Activated B cell treated with CpG ODN at 0.5 μM for 24 hours (primary cell): ENCODE results near the gene PLIN5. TPM values are rescaled to one million over a fixed set of nuclear protein-coding genes. Genes with fewer than 3 reads are reported as not detected.
A peak's percentile ranks its signal among the peaks of the same experiment; 100 is the strongest.

ENCODE experiments used
- ATAC-seq: fragments of 200-7000 bp; cut with Tn5 transposase; one replicate; pipeline ENCODE4 v1.10.0; 2021; ENCODE audit warnings: low read depth, mild to moderate bottlenecking, moderate library complexity
- CTCF ChIA-PET: fragments of 350-600 bp; sonication (Branson Sonifier 250); formaldehyde crosslinking; loops from one replicate; lab custom pipeline; 2021; ENCODE audit warnings: antibody characterized with exemption; lab: Charles Lee
- POLR2A ChIA-PET: fragments of 350-600 bp; sonication (Branson Sonifier 250); formaldehyde crosslinking; loops from one replicate; lab custom pipeline; 2021; ENCODE audit warnings: antibody characterized with exemption; lab: Charles Lee
- DNase-seq: peaks from one replicate; pipeline ENCODE4 v3.0.0; 2022
- H3K27ac Mint-ChIP-seq: one replicate; pipeline ENCODE4 v1.8.0; 2020; ENCODE audit warnings: mixed read lengths
- H3K27me3 Mint-ChIP-seq: one replicate; pipeline ENCODE4 v1.8.0; 2021; ENCODE audit warnings: mixed read lengths
- H3K36me3 Mint-ChIP-seq: one replicate; pipeline ENCODE4 v1.8.0; 2021; ENCODE audit warnings: low read depth, mixed read lengths
- H3K4me1 Mint-ChIP-seq: one replicate; pipeline ENCODE4 v1.8.0; 2021; ENCODE audit warnings: mixed read lengths
- H3K4me3 Mint-ChIP-seq: one replicate; pipeline ENCODE4 v1.8.0; 2020; ENCODE audit warnings: mild to moderate bottlenecking, mixed read lengths
- H3K9me3 Mint-ChIP-seq: one replicate; pipeline ENCODE4 v1.8.0; 2020; ENCODE audit warnings: mixed read lengths
- intact Hi-C: fragments of 100-400 bp; cut with micrococcal nuclease; formaldehyde crosslinking; loops from one replicate; pipeline ENCODE4 v1.15.1; 2024
- total RNA-seq: library from RNA; stranded (reverse); gene quantifications from 2 replicates; pipeline ENCODE4 v1.2.3, GENCODE V29; 2022
- TF ChIP-seq, protein P1 (sequence below): fragments of 200-600 bp; IDR thresholded peaks from one replicate; pipeline ENCODE4 v1.8.0; 2022; ENCODE audit warnings: antibody characterized with exemption, mild to moderate bottlenecking

Gene PLIN5
- total RNA-seq, 1 donor from 2014 or later = 0.33 TPM

DNA sequence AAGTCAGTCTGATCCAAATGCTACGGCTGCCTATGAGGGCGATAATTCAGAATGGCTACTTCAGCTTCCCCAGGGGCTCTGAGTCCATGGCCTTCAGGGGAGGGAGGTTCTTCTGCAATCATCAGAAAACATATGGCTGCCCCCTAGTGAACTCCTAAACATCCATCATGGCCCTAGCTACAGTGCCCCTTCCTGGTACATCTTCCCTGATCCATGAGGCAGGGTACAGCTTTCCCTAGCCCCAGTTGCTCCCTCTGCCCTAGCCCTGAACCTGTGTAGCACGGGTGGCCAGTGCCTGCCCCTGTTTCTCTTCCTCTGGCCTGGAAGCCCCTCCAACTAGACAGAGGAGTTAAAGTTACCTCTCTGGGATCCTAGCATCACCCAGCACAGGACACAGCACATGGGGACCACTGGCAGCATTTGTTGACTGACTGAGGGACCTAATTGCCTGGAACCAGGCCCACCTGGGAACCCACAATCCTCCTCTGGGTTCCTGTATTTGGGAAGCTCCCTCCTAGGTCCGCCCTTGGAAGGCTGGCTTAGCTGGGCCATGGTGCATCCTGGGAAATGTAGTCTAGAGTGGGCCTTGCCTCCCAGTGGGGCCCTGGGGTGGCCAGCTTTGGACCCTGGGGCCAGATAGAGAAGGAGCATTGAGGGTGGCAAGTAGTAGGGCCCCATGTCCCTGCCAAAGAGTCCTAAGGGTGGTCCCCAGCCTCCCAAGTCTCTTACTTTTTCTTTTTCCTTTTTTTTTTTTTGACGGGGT, 42.2 kb upstream of the PLIN5 start:
- ATAC-seq = no peak
- Mint-ChIP-seq H3K4me1 (peaks cover 7% of the 10 kb centered on the region), H3K4me3 (no peak overlapping the region), H3K27me3 (peaks cover 53% of the 10 kb centered on the region), H3K9me3 (no peaks in the 10 kb centered on the region), H3K27ac (no peak overlapping the region), H3K36me3 (no peaks in the 10 kb centered on the region)
- POLR2A ChIA-PET = no interaction called here
- CTCF ChIA-PET = interaction anchor here (1.6 to 3.0 kb wide), 3 partner anchors 56 to 214 kb away, joined by 10 to 28 read pairs (median 14); partner anchors contain the start of gene FEM1A
- DNase-seq = no peak
- TF ChIP-seq, protein P1, sequence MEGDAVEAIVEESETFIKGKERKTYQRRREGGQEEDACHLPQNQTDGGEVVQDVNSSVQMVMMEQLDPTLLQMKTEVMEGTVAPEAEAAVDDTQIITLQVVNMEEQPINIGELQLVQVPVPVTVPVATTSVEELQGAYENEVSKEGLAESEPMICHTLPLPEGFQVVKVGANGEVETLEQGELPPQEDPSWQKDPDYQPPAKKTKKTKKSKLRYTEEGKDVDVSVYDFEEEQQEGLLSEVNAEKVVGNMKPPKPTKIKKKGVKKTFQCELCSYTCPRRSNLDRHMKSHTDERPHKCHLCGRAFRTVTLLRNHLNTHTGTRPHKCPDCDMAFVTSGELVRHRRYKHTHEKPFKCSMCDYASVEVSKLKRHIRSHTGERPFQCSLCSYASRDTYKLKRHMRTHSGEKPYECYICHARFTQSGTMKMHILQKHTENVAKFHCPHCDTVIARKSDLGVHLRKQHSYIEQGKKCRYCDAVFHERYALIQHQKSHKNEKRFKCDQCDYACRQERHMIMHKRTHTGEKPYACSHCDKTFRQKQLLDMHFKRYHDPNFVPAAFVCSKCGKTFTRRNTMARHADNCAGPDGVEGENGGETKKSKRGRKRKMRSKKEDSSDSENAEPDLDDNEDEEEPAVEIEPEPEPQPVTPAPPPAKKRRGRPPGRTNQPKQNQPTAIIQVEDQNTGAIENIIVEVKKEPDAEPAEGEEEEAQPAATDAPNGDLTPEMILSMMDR = no peak
- intact Hi-C loops = no loop called here

DNA sequence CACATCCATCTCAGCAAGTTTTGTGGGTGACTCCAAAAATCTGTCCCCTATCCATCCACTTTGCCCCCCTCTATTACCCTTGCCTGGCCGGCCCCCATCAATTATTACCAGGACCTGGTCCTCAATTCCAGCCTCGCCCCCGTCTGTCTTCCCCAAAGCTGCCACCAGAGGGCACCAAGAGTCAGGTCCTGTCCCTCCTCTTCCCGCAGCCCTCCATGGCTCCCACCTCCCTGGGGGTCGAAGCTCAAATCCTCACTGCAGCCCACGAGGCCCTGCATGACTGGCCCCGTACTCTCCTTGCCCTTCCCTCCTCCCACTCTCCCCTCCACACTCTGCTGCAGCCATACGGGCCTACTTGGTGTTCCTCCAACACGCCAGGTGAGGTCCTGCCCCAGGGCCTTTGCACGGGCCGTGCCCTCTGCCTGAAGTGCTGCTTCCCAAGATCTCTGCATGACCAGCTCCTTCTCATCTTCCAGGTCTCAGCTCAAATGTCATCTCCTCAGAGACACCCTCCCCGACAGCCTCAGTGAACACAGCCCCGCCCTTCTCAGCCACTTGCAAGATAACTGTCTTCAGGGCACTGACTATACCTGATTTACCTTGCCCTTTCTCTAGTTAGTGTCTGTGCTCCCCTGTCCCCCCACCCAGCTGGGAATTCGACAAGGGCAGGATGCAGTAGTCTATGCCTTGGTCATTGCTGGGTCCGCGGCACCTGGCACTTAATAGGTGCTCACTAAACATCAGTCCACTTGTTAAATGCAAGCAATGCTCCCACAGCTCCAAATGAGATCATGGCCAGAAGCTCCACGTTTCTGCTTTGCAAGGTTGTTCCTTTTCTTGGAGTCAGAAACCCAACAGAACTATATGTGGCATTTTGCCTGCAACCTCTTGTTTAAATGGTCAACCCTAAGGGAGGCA, 41.3 kb upstream of the PLIN5 start:
- TF ChIP-seq, protein P1 = no peak
- H3K4me3 Mint-ChIP-seq = no peak overlapping the region
- H3K36me3 Mint-ChIP-seq = no peaks in the 10 kb centered on the region
- CTCF ChIA-PET = interaction anchor here (1.1 to 3.0 kb wide), 4 partner anchors 11 to 215 kb away, joined by 3 to 28 read pairs (median 12); partner anchors contain the start of gene FEM1A
- POLR2A ChIA-PET = interaction anchor here (0.5 to 0.6 kb wide), 2 partner anchors 58 to 97 kb away, joined by 4 to 16 read pairs; no protein-coding TSS in a partner anchor
- ATAC-seq (peak; percentile 60), DNase-seq (peak; percentile 64)
- H3K9me3 Mint-ChIP-seq = no peaks in the 10 kb centered on the region
- peaks cover 48% of the 10 kb centered on the region for H3K27me3 Mint-ChIP-seq
- intact Hi-C loops = loop anchor here (1.0 kb wide), 2 partner anchors 60 to 215 kb away; partner anchors contain the start of gene FEM1A
- no peak overlapping the region for H3K27ac Mint-ChIP-seq
- peaks cover 3% of the 10 kb centered on the region for H3K4me1 Mint-ChIP-seq

DNA sequence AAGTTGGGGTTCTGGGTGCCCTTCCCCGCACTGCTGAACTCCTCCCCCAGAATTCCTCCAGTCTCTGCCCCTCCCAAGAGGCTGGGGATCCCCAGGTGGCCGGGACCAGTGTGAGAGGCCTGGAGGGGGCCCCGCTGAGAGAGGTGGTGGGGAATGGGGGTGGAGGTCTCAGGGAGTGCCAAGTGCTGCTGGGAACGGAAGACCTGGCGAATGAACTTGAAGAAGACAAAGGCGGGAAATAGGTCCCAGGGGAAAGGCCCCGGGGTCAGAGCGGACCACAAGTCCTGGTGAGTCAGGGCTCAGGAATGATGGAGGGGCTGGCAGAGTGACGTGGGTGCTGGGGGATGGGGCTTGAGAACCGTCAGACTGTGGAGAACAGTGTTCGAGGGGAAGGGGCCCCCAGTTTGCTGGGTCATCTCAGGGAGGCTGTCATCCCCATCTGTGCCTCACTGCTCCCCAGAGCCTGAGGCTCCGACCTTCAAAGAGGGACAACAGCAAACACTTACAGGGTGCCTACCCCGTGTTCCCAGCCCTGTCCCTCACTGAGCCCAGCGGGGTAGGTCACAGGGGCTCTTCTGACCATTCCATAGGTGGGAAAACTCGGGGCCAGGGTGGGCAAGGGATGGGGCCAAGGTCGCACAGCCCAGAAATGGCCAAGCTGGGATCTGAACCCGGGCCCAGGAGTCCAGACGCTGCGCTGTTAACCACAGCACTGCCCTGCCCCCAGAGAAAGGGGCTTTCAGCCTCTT, 40.4 kb upstream of the PLIN5 start:
- intact Hi-C loops = loop anchor here (1.0 kb wide), 2 partner anchors 61 to 216 kb away; partner anchors contain the start of gene FEM1A
- Mint-ChIP-seq H3K4me1 (peaks cover 3% of the 10 kb centered on the region), H3K36me3 (no peaks in the 10 kb centered on the region), H3K27ac (no peak overlapping the region), H3K9me3 (no peaks in the 10 kb centered on the region), H3K27me3 (peaks cover 48% of the 10 kb centered on the region), H3K4me3 (no peak overlapping the region)
- TF ChIP-seq, protein P1 = no peak
- ATAC-seq (no peak), DNase-seq (no peak)
- POLR2A ChIA-PET = interaction anchor here (0.5 kb wide), 1 partner anchor 59 kb away, joined by 4 read pairs; no protein-coding TSS in a partner anchor
- CTCF ChIA-PET = interaction anchor here (1.1 to 3.0 kb wide), 4 partner anchors 12 to 215 kb away, joined by 3 to 28 read pairs (median 12); partner anchors contain the start of gene FEM1A

DNA sequence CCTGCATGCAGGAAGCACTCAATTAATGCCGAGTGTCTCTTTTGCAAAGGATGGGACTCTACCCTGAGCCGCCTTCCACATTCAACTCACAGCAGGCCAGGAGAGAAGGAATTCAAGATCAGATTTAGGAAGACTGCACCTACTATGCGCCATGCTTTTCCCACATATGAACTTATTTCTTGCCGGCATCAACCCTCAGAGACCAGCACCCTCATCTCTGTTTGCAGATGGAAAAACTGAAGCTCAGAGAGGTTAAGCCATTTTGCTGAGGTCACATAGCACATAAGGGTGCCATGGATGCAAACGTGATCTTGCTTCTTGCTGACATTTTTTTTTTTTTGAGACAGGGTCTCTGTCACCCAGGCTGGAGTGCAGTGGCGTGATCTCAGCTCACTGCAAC, 38.7 kb upstream of the PLIN5 start:
- Mint-ChIP-seq H3K4me1 (no peaks in the 10 kb centered on the region), H3K36me3 (no peaks in the 10 kb centered on the region), H3K4me3 (no peak overlapping the region), H3K27me3 (peaks cover 32% of the 10 kb centered on the region), H3K9me3 (no peaks in the 10 kb centered on the region), H3K27ac (no peak overlapping the region)
- DNase-seq (no peak), ATAC-seq (no peak)
- TF ChIP-seq, protein P1 = no peak
- POLR2A ChIA-PET = no interaction called here
- intact Hi-C loops = no loop called here
- CTCF ChIA-PET = interaction anchor here (1.8 kb wide), 1 partner anchor 62 kb away, joined by 7 read pairs; no protein-coding TSS in a partner anchor
